LNCaP clone FGC (cell line): Measurements from ENCODE around the gene PCCA.

Experiments used
- DNase-seq: peaks from one replicate; pipeline ENCODE4 v3.0.0-alpha.2; 2011; ENCODE audit warnings: low read depth
- H3K4me3 ChIP-seq: 2 replicates; pipeline ENCODE4 v1.5.1; 2011; ENCODE audit warnings: mild to moderate bottlenecking, low read depth, low read length, control low read depth
- TF ChIP-seq, protein P1 (sequence below): IDR thresholded peaks from 2 replicates; pipeline ENCODE4 v1.5.1; 2012; ENCODE audit warnings: mild to moderate bottlenecking; ENCODE audit not compliant: control insufficient read depth, insufficient read depth; ENCODE audit errors: extremely low read depth

Gene PCCA

GRCh38 chr13:100544866-100545683 lies 456.2 kb downstream of the PCCA start:
- TF ChIP-seq, protein P1, sequence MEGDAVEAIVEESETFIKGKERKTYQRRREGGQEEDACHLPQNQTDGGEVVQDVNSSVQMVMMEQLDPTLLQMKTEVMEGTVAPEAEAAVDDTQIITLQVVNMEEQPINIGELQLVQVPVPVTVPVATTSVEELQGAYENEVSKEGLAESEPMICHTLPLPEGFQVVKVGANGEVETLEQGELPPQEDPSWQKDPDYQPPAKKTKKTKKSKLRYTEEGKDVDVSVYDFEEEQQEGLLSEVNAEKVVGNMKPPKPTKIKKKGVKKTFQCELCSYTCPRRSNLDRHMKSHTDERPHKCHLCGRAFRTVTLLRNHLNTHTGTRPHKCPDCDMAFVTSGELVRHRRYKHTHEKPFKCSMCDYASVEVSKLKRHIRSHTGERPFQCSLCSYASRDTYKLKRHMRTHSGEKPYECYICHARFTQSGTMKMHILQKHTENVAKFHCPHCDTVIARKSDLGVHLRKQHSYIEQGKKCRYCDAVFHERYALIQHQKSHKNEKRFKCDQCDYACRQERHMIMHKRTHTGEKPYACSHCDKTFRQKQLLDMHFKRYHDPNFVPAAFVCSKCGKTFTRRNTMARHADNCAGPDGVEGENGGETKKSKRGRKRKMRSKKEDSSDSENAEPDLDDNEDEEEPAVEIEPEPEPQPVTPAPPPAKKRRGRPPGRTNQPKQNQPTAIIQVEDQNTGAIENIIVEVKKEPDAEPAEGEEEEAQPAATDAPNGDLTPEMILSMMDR, result peak; percentile 30; the same call in 1 of the 2 replicates
- peak; percentile 84 for DNase-seq

GRCh38 chr13:100545684-100546061 lies 456.8 kb downstream of the PCCA start:
- no peak for DNase-seq
- TF ChIP-seq, protein P1, result no peak
- no peak overlapping the region for H3K4me3 ChIP-seq

More at GRCh38 chr13:100544866-100545683, 456.2 kb downstream of the PCCA start:
- no peak overlapping the region for H3K4me3 ChIP-seq

DNA sequence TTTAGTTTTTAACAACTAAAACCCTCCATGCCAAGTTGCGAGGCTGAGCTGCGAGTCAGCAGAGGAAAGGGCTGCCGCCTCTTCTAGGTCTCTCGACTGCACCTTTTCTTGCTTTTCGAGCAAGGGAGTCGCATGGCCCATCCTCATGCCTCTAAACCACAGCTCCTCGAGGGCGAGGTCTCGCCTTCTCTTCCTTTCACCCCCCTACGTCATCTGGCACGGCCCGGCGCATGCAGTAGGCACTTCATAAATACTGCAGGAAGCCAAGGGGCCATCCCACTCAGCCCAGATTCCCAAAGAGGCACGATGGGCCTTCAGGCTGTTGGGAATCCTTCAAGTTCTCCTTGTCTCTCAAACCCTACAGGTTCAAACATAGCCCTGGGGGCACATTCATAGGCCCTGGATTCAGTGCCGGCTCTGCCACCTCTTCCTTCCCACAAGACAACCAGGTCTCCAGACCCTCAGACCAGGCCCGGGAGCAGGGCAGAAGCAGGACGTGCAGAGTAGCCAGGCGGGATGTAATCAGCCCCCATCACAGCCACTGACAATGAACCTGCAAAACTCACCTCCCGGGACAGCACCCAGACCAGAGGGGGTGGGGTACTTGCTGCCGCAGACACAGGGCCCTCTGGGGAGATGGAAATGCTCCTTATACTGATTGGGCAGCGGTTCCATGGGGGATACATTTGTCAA lies 458.0 kb downstream of the PCCA start:
- TF ChIP-seq, protein P1, result no peak
- H3K4me3 ChIP-seq, result no peak overlapping the region
- DNase-seq, result no peak

DNA sequence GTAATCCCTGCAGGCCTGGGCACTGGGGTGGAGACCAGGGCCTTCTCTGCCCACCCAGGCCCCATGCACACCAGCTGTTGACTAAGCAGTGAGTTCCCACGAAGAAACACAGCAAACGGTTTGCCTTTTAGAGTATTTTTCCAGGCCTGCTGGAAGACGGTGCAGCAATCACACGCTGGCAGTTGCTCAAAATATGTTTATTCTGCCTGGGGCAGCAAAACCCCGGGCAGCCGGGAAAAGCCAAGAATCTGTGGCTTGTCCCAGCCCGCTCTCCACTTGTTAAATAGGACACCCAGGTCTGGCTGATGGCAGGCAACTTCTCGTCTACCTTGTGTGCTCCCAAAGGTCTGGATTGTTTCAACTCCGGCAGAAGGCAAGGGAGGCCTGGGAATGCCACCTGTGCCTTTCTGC lies 458.9 kb downstream of the PCCA start:
- H3K4me3 ChIP-seq, result no peak overlapping the region
- TF ChIP-seq, protein P1, result no peak
- DNase-seq, result no peak

GRCh38 chr13:100549316-100549715 lies 460.4 kb downstream of the PCCA start:
- DNase-seq, result no peak
- TF ChIP-seq, protein P1, result no peak
- H3K4me3 ChIP-seq, result no peak overlapping the region

DNA sequence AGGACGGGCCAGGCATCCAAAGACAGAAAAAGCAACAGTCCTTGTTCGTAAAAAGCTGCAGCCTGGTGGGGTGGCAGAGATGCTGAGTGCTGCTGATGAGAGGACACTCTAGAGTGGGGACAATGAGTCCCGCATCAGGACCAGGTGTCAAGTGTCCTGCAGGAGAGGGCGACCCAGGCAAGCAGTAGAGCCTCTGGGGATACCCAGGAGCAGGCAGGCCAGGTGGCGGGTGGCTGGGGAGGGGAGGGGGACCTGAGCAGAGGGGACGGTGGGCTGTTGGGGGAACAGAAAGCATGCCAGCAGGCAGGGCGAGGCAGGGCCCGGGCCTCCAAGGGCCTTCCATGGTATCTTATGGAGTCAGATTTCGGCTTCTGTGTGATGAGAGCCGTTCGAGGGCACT lies 463.9 kb downstream of the PCCA start:
- H3K4me3 ChIP-seq, result no peak overlapping the region
- no peak for DNase-seq
- TF ChIP-seq, protein P1, result no peak
